Stomach smooth muscle (tissue), 2 donors: ENCODE data around the gene BRD4.

Source experiments
- H3K27ac ChIP-seq: one replicate; pipeline ENCODE4 v1.7.0; 2013; ENCODE audit warnings: mild to moderate bottlenecking, low read length, inconsistent platforms
- H3K27me3 ChIP-seq, 2 donors: one replicate each; pipeline ENCODE4 v1.7.0; 2013; ENCODE audit warnings: low read length in 2 of 2; ENCODE audit not compliant: insufficient read depth in 2 of 2, control insufficient read depth in 1 of 2
- H3K36me3 ChIP-seq, 2 donors: one replicate each; pipeline ENCODE4 v1.7.0; 2013; ENCODE audit warnings: low read length in 2 of 2; ENCODE audit not compliant: control insufficient read depth in 2 of 2, insufficient read depth in 2 of 2
- H3K4me1 ChIP-seq: one replicate; pipeline ENCODE4 v1.7.0; 2013; ENCODE audit warnings: low read length; ENCODE audit not compliant: control insufficient read depth, insufficient read depth
- H3K4me3 ChIP-seq, 2 donors: one replicate each; pipeline ENCODE4 v1.7.0; 2013; ENCODE audit warnings: low read length in 2 of 2
- H3K9ac ChIP-seq, 2 donors: one replicate each; pipeline ENCODE4 v1.7.0; 2013; ENCODE audit warnings: low read length in 2 of 2, mild to moderate bottlenecking in 1 of 2
- H3K9me3 ChIP-seq, 2 donors: one replicate each; pipeline ENCODE4 v1.7.0; 2013; ENCODE audit warnings: low read length in 2 of 2; ENCODE audit not compliant: control insufficient read depth in 2 of 2
- donor health status: healthy.
- donor health status: Pancreatic carcinoma.

Gene BRD4

GRCh38 chr19:15222738-15223648, 109.3 kb downstream of the BRD4 start:
- H3K27me3 ChIP-seq, result peaks cover 0 to 2% of the 10 kb centered on the region in 2 donors
- H3K4me3 ChIP-seq, result peak overlapping the region; percentile 77 to 87
- no peaks in the 10 kb centered on the region for H3K9me3 ChIP-seq
- no peaks in the 10 kb centered on the region for H3K36me3 ChIP-seq
- H3K27ac ChIP-seq, result peak overlapping the region; percentile 37
- H3K4me1 ChIP-seq, result peaks cover 14% of the 10 kb centered on the region
- H3K9ac ChIP-seq, result peak overlapping the region; percentile 35 to 69

- H3K27ac ChIP-seq, result no peak overlapping the region
- H3K9ac ChIP-seq, result no peak overlapping the region
- H3K4me1 ChIP-seq, result peaks cover 14% of the 10 kb centered on the region
- H3K36me3 ChIP-seq, result no peaks in the 10 kb centered on the region
- H3K9me3 ChIP-seq, result no peaks in the 10 kb centered on the region
- H3K4me3 ChIP-seq, result no peak overlapping the region
- H3K27me3 ChIP-seq, result peaks cover 0 to 2% of the 10 kb centered on the region in 2 donors
Observed at GRCh38 chr19:15220833-15221232, 111.5 kb downstream of the BRD4 start.

GRCh38 chr19:15218501-15218900, 113.8 kb downstream of the BRD4 start:
- Histone ChIP-seq H3K4me3 (no peak overlapping the region), H3K9ac (no peak overlapping the region), H3K27me3 (peaks cover 0 to 2% of the 10 kb centered on the region in 2 donors), H3K9me3 (no peaks in the 10 kb centered on the region), H3K36me3 (no peaks in the 10 kb centered on the region), H3K4me1 (peaks cover 7% of the 10 kb centered on the region), H3K27ac (no peak overlapping the region)

GRCh38 chr19:15216363-15216762, 116.0 kb downstream of the BRD4 start:
- H3K9me3 ChIP-seq, result no peaks in the 10 kb centered on the region
- H3K9ac ChIP-seq, result no peak overlapping the region
- no peak overlapping the region for H3K27ac ChIP-seq
- no peaks in the 10 kb centered on the region for H3K27me3 ChIP-seq
- H3K4me1 ChIP-seq, result no peaks in the 10 kb centered on the region
- no peaks in the 10 kb centered on the region for H3K36me3 ChIP-seq
- H3K4me3 ChIP-seq, result no peak overlapping the region

GRCh38 chr19:15213715-15214381, 118.5 kb downstream of the BRD4 start:
- peak overlapping the region; percentile 18 for H3K27ac ChIP-seq
- no peaks in the 10 kb centered on the region for H3K27me3 ChIP-seq
- H3K4me1 ChIP-seq, result no peaks in the 10 kb centered on the region
- no peak overlapping the region for H3K4me3 ChIP-seq
- H3K9me3 ChIP-seq, result no peaks in the 10 kb centered on the region
- no peaks in the 10 kb centered on the region for H3K36me3 ChIP-seq
- H3K9ac ChIP-seq, result no peak overlapping the region

- Histone ChIP-seq H3K4me3 (no peak overlapping the region), H3K27me3 (no peaks in the 10 kb centered on the region), H3K36me3 (no peaks in the 10 kb centered on the region), H3K4me1 (no peaks in the 10 kb centered on the region), H3K9me3 (no peaks in the 10 kb centered on the region), H3K9ac (no peak overlapping the region), H3K27ac (no peak overlapping the region)
Observed at GRCh38 chr19:15212711-15213110, 119.6 kb downstream of the BRD4 start.

- Histone ChIP-seq H3K4me3 (no peak overlapping the region), H3K9ac (no peak overlapping the region), H3K27ac (no peak overlapping the region), H3K27me3 (no peaks in the 10 kb centered on the region), H3K36me3 (no peaks in the 10 kb centered on the region), H3K9me3 (peaks cover 0 to 2% of the 10 kb centered on the region in 2 donors), H3K4me1 (no peaks in the 10 kb centered on the region)
Observed at GRCh38 chr19:15210323-15210781, 122.0 kb downstream of the BRD4 start.

GRCh38 chr19:15201374-15202023, 130.8 kb downstream of the BRD4 start:
- H3K27ac ChIP-seq, result no peak overlapping the region
- peaks cover 9% of the 10 kb centered on the region for H3K4me1 ChIP-seq
- H3K9ac ChIP-seq, result no peak overlapping the region
- peaks cover 25 to 33% of the 10 kb centered on the region in 2 donors for H3K27me3 ChIP-seq
- peaks cover 0 to 2% of the 10 kb centered on the region in 2 donors for H3K9me3 ChIP-seq
- no peaks in the 10 kb centered on the region for H3K36me3 ChIP-seq
- H3K4me3 ChIP-seq, result no peak overlapping the region

- Histone ChIP-seq H3K27ac (no peak within 1 kb of the TSS), H3K9ac (no peak within 1 kb of the TSS), H3K4me1 (peaks cover 9% of the 10 kb centered on the region)
Observed at GRCh38 chr19:15200553-15201364, 131.6 kb downstream of the BRD4 start, which contains the start of gene NOTCH3. Gene NOTCH3 (minus strand): TSS chr19:15200995. CDS start chr19:15200905, 90 bp downstream.

More at GRCh38 chr19:15200553-15201364, 131.6 kb downstream of the BRD4 start, which contains the start of gene NOTCH3:
- H3K9me3 ChIP-seq, result no peaks in the 10 kb centered on the region
- H3K36me3 ChIP-seq, result no peaks in the 10 kb centered on the region
- peaks cover 27 to 40% of the 10 kb centered on the region in 2 donors for H3K27me3 ChIP-seq
- peak within 1 kb of the TSS in 1 of 2 donors; percentile 58 for H3K4me3 ChIP-seq
